Lung (tissue), 12 donors: ENCODE measurements around the gene TRIM6. TPM values are rescaled to one million over a fixed set of nuclear protein-coding genes. Genes with fewer than 3 reads are reported as not detected.

Experiments
- ATAC-seq: fragments of 200-7000 bp; cut with Tn5 transposase; one replicate; pipeline ENCODE4 v1.9.1; 2020; ENCODE audit warnings: moderate number of reproducible peaks; ENCODE audit not compliant: insufficient read depth, low FRiP score
- DNase-seq, 3 donors: peaks; one replicate each; pipeline ENCODE4 v3.0.0-alpha.2; 2013 to 2017
- H3K27ac ChIP-seq, 2 donors: one replicate each; pipeline ENCODE4 v1.5.1; 2013; ENCODE audit warnings: mild to moderate bottlenecking in 2 of 2, moderate library complexity in 2 of 2, control low read depth in 1 of 2, inconsistent platforms in 1 of 2, low read depth in 1 of 2, low read length in 1 of 2
- H3K27me3 ChIP-seq, 3 donors: one replicate each; pipeline ENCODE4 v1.5.1; 2013; ENCODE audit warnings: low read length in 2 of 3; ENCODE audit not compliant: control insufficient read depth in 3 of 3, insufficient read depth in 3 of 3
- H3K36me3 ChIP-seq, 4 donors: one replicate each; pipeline ENCODE4 v1.5.1; 2013; ENCODE audit warnings: low read length in 4 of 4, mild to moderate bottlenecking in 1 of 4, moderate library complexity in 1 of 4; ENCODE audit not compliant: control insufficient read depth in 4 of 4, insufficient read depth in 4 of 4
- H3K4me1 ChIP-seq, 5 donors: one replicate each; pipeline ENCODE4 v1.5.1; 2013; ENCODE audit warnings: low read length in 5 of 5, mild to moderate bottlenecking in 2 of 5, moderate library complexity in 1 of 5; ENCODE audit not compliant: control insufficient read depth in 5 of 5, insufficient read depth in 5 of 5
- H3K4me3 ChIP-seq: one replicate; pipeline ENCODE4 v1.5.1; 2013; ENCODE audit warnings: mild to moderate bottlenecking, control low read depth, moderate library complexity
- H3K9ac ChIP-seq, 2 donors: one replicate each; pipeline ENCODE4 v1.5.1; 2013; ENCODE audit warnings: low read length in 2 of 2, control low read depth in 1 of 2; ENCODE audit not compliant: insufficient read depth in 1 of 2
- H3K9me3 ChIP-seq, 4 donors: one replicate each; pipeline ENCODE4 v1.5.1; 2013; ENCODE audit warnings: low read length in 3 of 4, mild to moderate bottlenecking in 1 of 4, moderate library complexity in 1 of 4; ENCODE audit not compliant: control insufficient read depth in 4 of 4, insufficient read depth in 3 of 4
- WGBS, 2 donors: extraction: QIAGEN DNeasy Blood & Tissue Kit; methylation state at CpG; one replicate each; pipeline ENCODE4 v1.1.7; 2013; 5-methylcytosine and 5-hydroxymethylcytosine counted together
- polyA plus RNA-seq, 2 donors: library from polyadenylated mRNA; stranded (reverse); fragments of 200-250 nt; gene quantifications; one replicate each; pipeline ENCODE4 v1.2.1, GENCODE V29; 2013
- total RNA-seq, 2 donors: library from RNA; depleted of rRNA in 1 of 2; stranded (reverse); fragments of >200 nt in 1 of 2; gene quantifications; one replicate each; pipeline ENCODE4 v1.2.1, GENCODE V29; 2014 to 2021
- TF ChIP-seq, protein P1 (sequence below): IDR thresholded peaks from 2 replicates; pipeline ENCODE4 v1.5.1; 2012; ENCODE audit warnings: mild to moderate bottlenecking; ENCODE audit errors: control extremely low read depth, extremely low read depth
- donor health status: control.
- donor health status: control.
- donor health status: Bipolar disorder and iron deficiency.
- donor health status: healthy.
- donor health status: DM: yes; HTN: yes; CAD: no.

Gene TRIM6
- total and polyA plus RNA-seq, 4 donors, result 2.1 to 4.2 (median 2.8) TPM

DNA sequence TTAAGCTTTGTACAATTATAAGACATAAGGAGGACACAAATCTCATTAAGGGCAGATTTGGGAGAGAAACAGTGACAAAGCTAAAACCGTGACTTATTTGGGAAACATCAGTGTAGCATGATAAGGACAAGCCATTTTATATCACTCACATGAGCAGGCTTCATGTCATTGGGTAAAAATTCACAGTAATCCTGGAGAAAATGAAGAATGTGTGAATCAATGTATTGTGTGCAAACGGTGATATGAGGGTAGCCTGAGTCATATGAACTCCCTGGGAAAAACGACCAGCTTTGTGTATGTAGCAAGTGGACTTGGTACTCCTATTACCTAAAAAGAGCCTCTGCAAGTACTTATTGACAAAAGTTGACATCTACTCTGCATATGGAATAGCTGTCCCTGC lies 22.4 kb downstream of the TRIM6 start:
- ATAC-seq (no peak), DNase-seq (no peak)
- TF ChIP-seq, protein P1, sequence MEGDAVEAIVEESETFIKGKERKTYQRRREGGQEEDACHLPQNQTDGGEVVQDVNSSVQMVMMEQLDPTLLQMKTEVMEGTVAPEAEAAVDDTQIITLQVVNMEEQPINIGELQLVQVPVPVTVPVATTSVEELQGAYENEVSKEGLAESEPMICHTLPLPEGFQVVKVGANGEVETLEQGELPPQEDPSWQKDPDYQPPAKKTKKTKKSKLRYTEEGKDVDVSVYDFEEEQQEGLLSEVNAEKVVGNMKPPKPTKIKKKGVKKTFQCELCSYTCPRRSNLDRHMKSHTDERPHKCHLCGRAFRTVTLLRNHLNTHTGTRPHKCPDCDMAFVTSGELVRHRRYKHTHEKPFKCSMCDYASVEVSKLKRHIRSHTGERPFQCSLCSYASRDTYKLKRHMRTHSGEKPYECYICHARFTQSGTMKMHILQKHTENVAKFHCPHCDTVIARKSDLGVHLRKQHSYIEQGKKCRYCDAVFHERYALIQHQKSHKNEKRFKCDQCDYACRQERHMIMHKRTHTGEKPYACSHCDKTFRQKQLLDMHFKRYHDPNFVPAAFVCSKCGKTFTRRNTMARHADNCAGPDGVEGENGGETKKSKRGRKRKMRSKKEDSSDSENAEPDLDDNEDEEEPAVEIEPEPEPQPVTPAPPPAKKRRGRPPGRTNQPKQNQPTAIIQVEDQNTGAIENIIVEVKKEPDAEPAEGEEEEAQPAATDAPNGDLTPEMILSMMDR, result no peak
- Histone ChIP-seq H3K4me1 (peaks cover 0 to 7% (median 5%) of the 10 kb centered on the region in 5 donors), H3K9ac (no peak overlapping the region), H3K27me3 (no peaks in the 10 kb centered on the region), H3K9me3 (no peaks in the 10 kb centered on the region), H3K36me3 (no peaks in the 10 kb centered on the region), H3K27ac (no peak overlapping the region), H3K4me3 (no peak overlapping the region)
- WGBS, 2 donors, result 88 to 89% methylated on average over 3 of the region's 3 CpGs

DNA sequence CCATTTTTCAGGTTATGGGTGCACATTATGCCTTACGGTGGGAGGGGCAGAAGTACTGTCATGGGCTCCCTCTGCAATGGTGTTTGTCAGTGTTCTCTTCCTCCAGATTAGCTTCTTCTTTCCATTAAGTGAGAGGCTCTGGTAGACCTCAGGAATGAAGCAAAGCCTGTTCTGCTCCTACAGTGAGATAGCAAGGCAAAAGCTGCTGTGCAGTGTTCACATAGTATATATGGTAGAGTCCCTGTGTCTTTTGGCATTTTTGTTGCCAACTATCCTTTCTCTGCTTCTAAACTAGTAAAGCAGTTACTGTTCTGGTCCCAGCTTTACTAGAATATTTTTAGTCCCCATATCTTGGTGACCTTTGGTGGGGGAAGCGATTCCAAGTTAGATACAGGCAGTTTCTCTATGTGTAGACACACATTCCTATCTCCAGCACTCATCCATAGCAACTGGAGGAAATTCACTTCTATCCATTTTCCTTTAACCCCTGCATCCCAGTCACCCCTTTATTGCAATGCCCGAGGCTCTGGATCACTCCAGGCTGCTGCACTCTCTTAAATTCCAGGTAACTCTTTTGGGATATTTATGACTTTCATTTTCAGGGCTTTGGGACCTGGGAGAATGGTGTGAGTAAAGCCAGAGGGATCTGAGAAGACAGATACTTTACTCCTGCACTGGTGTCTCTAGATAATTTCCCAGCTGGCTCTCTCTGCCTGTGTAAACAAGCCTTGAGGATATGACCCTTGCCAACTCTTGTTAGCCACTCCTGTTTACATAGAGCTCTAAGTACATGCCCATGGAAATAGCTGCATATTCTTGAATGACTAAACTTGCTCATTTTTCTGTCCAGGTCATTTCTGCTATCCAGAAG lies 24.4 kb downstream of the TRIM6 start:
- H3K4me1 ChIP-seq, result peaks cover 3 to 17% (median 10%) of the 10 kb centered on the region in 5 donors
- H3K27me3 ChIP-seq, result no peaks in the 10 kb centered on the region
- H3K36me3 ChIP-seq, result no peaks in the 10 kb centered on the region
- DNase-seq, result peak in 2 of 3 donors; percentile 48 to 62
- TF ChIP-seq, protein P1, result no peak
- H3K4me3 ChIP-seq, result no peak overlapping the region
- H3K9ac ChIP-seq, result no peak overlapping the region
- 50 to 61% methylated on average over 3 of the region's 3 CpGs for WGBS, 2 donors
- peak; percentile 55 for ATAC-seq
- no peaks in the 10 kb centered on the region for H3K9me3 ChIP-seq
- peak overlapping the region in 1 of 2 donors; percentile 47 for H3K27ac ChIP-seq

DNA sequence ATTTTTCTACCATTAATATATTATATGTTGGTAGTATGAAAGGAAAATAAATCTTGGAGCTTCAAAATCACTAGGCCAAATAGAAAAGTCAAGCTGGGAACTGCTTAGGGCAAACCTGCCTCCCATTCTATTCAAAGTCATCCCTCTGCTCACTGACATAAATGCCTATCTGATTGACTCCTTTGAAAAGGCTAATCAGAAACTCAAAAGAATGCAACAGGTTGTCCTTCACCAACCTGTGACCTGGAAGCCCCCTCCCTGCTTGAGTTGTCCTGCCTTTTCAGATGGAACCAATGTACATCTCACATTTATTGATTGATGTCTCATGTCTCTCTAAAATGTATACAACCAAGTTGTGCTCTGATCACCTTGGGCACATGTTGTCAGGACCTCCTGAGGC lies 25.1 kb downstream of the TRIM6 start:
- Histone ChIP-seq H3K4me3 (no peak overlapping the region), H3K9ac (no peak overlapping the region), H3K9me3 (no peaks in the 10 kb centered on the region), H3K36me3 (no peaks in the 10 kb centered on the region), H3K27me3 (no peaks in the 10 kb centered on the region), H3K4me1 (peaks cover 3 to 18% (median 10%) of the 10 kb centered on the region in 5 donors), H3K27ac (peak overlapping the region in 1 of 2 donors; percentile 45)
- ATAC-seq (no peak), DNase-seq (no peak)
- TF ChIP-seq, protein P1, result no peak
